Measurements from ENCODE around the gene CST5.

Gene CST5

GRCh38 chr20:23877524-23877923 is 2.0 kb downstream of the CST5 start:
- ATAC-seq, result no peak
- TF ChIP-seq OSR1 (CRISPR knock-in tag; IDR thresholded peaks at IDR 0.05) (no peak), GLIS3 (CRISPR knock-in tag; IDR thresholded peaks at IDR 0.05) (no peak), SNAI2 (CRISPR knock-in tag; IDR thresholded peaks at IDR 0.05) (no peak), ISL1 (CRISPR knock-in tag; IDR thresholded peaks at IDR 0.05) (no peak), ZFP30 (CRISPR knock-in tag; IDR thresholded peaks at IDR 0.05) (no peak), CSDC2 (CRISPR knock-in tag; IDR thresholded peaks at IDR 0.05) (no peak), ZC3H10 (CRISPR knock-in tag; IDR thresholded peaks at IDR 0.05) (no peak), ZNF8 (CRISPR knock-in tag; IDR thresholded peaks at IDR 0.05) (no peak), ZFP3 (CRISPR knock-in tag; IDR thresholded peaks at IDR 0.05) (no peak), POU6F1 (CRISPR knock-in tag; IDR thresholded peaks at IDR 0.05; ENCODE audit: borderline replicate concordance, low read depth) (no peak)

GRCh38 chr20:23875606-23876237 is 3.8 kb downstream of the CST5 start:
- TF ChIP-seq TCF4 (CRISPR knock-in tag; IDR thresholded peaks at IDR 0.05; ENCODE audit: borderline replicate concordance), result no peak
- TF ChIP-seq PPARA (CRISPR knock-in tag; IDR thresholded peaks at IDR 0.05; ENCODE audit: borderline replicate concordance), result no peak

GRCh38 chr20:23874747-23875146 is 4.8 kb downstream of the CST5 start:
- ATAC-seq, result no peak
- TF ChIP-seq CSRNP3 (CRISPR knock-in tag; IDR thresholded peaks at IDR 0.05), result no peak
- TF ChIP-seq ZNF70 (CRISPR knock-in tag; IDR thresholded peaks at IDR 0.05), result no peak
- TF ChIP-seq PATZ1 (CRISPR knock-in tag; IDR thresholded peaks at IDR 0.05; ENCODE audit: borderline replicate concordance), result no peak
- no peak for TF ChIP-seq OSR1 (CRISPR knock-in tag; IDR thresholded peaks at IDR 0.05)
- no peak for TF ChIP-seq ARNTL (CRISPR knock-in tag; IDR thresholded peaks at IDR 0.05; ENCODE audit: borderline replicate concordance, low read depth)

More at GRCh38 chr20:23875606-23876237, 3.8 kb downstream of the CST5 start:
- no peak for ATAC-seq

- ATAC-seq, result no peak
- TF ChIP-seq ZFP30 (CRISPR knock-in tag; IDR thresholded peaks at IDR 0.05) (no peak), RARB (CRISPR knock-in tag; IDR thresholded peaks at IDR 0.05) (no peak), TCF4 (CRISPR knock-in tag; IDR thresholded peaks at IDR 0.05; ENCODE audit: borderline replicate concordance) (no peak), PPARA (CRISPR knock-in tag; IDR thresholded peaks at IDR 0.05; ENCODE audit: borderline replicate concordance) (no peak), BACH2 (CRISPR knock-in tag; IDR thresholded peaks at IDR 0.05; ENCODE audit: borderline replicate concordance) (no peak), ZNF8 (CRISPR knock-in tag; IDR thresholded peaks at IDR 0.05) (no peak), TOX (CRISPR knock-in tag; IDR thresholded peaks at IDR 0.05; ENCODE audit: borderline replicate concordance) (no peak), ESRRG (CRISPR knock-in tag; IDR thresholded peaks at IDR 0.05) (no peak), CSDC2 (CRISPR knock-in tag; IDR thresholded peaks at IDR 0.05) (no peak), OSR1 (CRISPR knock-in tag; IDR thresholded peaks at IDR 0.05) (no peak), GLIS3 (CRISPR knock-in tag; IDR thresholded peaks at IDR 0.05) (no peak), POU6F1 (CRISPR knock-in tag; IDR thresholded peaks at IDR 0.05; ENCODE audit: borderline replicate concordance, low read depth) (no peak)
Measured at GRCh38 chr20:23873370-23874015, 6.1 kb downstream of the CST5 start.

All from SK-N-SH treated with all-trans-retinoic acid at 6 μM for 48 hours (cell line).